Measurements from ENCODE around the gene CHI3L1. TPM values are rescaled to one million over a fixed set of nuclear protein-coding genes. Genes with fewer than 3 reads are reported as not detected.

CHI3L1 gene
- total RNA-seq, 3 donors from 2014 or later, result 14.2 to 638 (median 426) TPM

DNA sequence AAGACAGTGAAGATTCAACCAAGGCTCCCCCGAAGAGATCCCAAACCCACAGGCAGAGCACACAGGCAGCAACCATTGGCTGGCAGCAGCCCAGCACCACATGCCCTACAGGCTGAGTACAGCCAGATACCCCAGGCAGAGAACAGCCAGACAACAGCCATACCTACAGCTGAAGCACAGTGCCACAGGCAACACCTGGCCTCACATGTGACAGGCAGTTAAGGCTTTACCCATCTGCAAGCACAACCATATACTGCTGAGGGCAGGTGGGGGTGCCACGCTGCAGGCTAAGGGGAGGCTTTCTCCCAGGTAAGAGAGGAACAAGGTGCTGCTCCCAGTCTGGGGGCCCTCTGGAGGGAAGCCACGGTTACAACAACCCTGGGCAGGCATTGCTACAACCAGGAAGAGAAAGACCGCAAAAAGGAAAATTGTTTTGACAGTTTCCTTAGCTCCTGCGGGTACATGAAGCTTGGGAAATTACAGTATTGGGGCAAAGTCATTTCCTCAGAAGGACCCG, 30.7 kb upstream of the CHI3L1 start:
- Histone ChIP-seq H3K27me3 (no peaks in the 10 kb centered on the region), H3K27ac (no peak overlapping the region), H3K9me3 (no peaks in the 10 kb centered on the region), H3K36me3 (no peaks in the 10 kb centered on the region), H3K4me1 (peaks cover 0 to 8% of the 10 kb centered on the region in 2 donors), H3K4me3 (no peak overlapping the region)
- intact Hi-C loops (cut with DNase I; ENCODE audit: low total_unique reads), result loop anchor here (5.0 kb wide), 1 partner anchor 90 kb away; the partner anchor contains the start of gene ADORA1
- no peak for DNase-seq (ENCODE audit: low spot score in 2 of 2)
- no peak for TF ChIP-seq CTCF (IDR thresholded peaks at IDR 0.05)
- TF ChIP-seq POLR2A (IDR thresholded peaks at IDR 0.05), result no peak
- no peak for TF ChIP-seq POLR2AphosphoS5 (IDR thresholded peaks at IDR 0.05)

GRCh38 chr1:203216274-203217138, 30.0 kb upstream of the CHI3L1 start:
- Histone ChIP-seq H3K4me1 (peaks cover 0 to 8% of the 10 kb centered on the region in 2 donors), H3K27ac (no peak overlapping the region), H3K27me3 (no peaks in the 10 kb centered on the region), H3K4me3 (no peak overlapping the region), H3K9me3 (no peaks in the 10 kb centered on the region), H3K36me3 (no peaks in the 10 kb centered on the region)
- DNase-seq (ENCODE audit: low spot score in 2 of 2), result no peak
- TF ChIP-seq CTCF (IDR thresholded peaks at IDR 0.05) (peak; percentile 51 to 81 (median 77)), POLR2A (IDR thresholded peaks at IDR 0.05) (no peak), POLR2AphosphoS5 (IDR thresholded peaks at IDR 0.05) (no peak)
- intact Hi-C loops (cut with DNase I; ENCODE audit: low total_unique reads), result loop anchor here (5.0 kb wide), 1 partner anchor 89 kb away; the partner anchor contains the start of gene ADORA1

GRCh38 chr1:203215573-203215972, 29.1 kb upstream of the CHI3L1 start:
- intact Hi-C loops (cut with DNase I; ENCODE audit: low total_unique reads), result loop anchor here (5.0 kb wide), 1 partner anchor 88 kb away; the partner anchor contains the start of gene ADORA1
- no peaks in the 10 kb centered on the region for H3K9me3 ChIP-seq
- no peak overlapping the region for H3K27ac ChIP-seq
- H3K4me1 ChIP-seq, result peaks cover 0 to 8% of the 10 kb centered on the region in 2 donors
- H3K4me3 ChIP-seq, result no peak overlapping the region
- TF ChIP-seq POLR2A (IDR thresholded peaks at IDR 0.05) (no peak), POLR2AphosphoS5 (IDR thresholded peaks at IDR 0.05) (no peak), CTCF (IDR thresholded peaks at IDR 0.05) (no peak)
- DNase-seq (ENCODE audit: low spot score in 2 of 2), result no peak
- no peaks in the 10 kb centered on the region for H3K27me3 ChIP-seq
- H3K36me3 ChIP-seq, result no peaks in the 10 kb centered on the region

- TF ChIP-seq CTCF (IDR thresholded peaks at IDR 0.05), result no peak
- no peak for TF ChIP-seq POLR2AphosphoS5 (IDR thresholded peaks at IDR 0.05)
- TF ChIP-seq POLR2A (IDR thresholded peaks at IDR 0.05), result no peak
- Histone ChIP-seq H3K4me3 (no peak overlapping the region), H3K36me3 (no peaks in the 10 kb centered on the region), H3K27ac (no peak overlapping the region), H3K27me3 (no peaks in the 10 kb centered on the region), H3K9me3 (no peaks in the 10 kb centered on the region), H3K4me1 (peaks cover 0 to 8% of the 10 kb centered on the region in 2 donors)
- DNase-seq (ENCODE audit: low spot score in 2 of 2), result no peak
- intact Hi-C loops (cut with DNase I; ENCODE audit: low total_unique reads), result loop anchor here (5.0 kb wide), 1 partner anchor 88 kb away; the partner anchor contains the start of gene ADORA1
These were observed 28.4 kb upstream of the CHI3L1 start for GRCh38 chr1:203214871-203215270.

DNA sequence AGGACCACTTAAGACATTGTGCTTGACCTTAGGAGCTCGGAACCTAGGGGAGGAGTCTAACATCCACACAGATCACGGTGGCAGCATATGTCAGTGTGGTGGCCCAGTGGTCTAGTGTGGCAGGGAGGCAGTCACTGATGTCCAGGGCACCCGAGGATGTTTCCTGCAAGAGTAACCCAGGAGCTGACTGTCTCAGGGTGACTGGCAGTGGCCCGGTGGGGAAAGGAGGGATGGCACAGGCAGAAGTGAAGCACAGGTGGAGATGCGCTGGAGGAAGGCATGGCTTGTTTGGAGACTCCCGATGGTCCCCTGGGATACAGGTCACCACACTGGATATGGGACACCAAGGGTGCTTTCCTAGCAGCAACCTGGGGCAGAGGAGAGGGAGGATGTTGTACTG, 26.6 kb upstream of the CHI3L1 start:
- Histone ChIP-seq H3K27ac (no peak overlapping the region), H3K27me3 (no peaks in the 10 kb centered on the region), H3K4me3 (no peak overlapping the region), H3K36me3 (no peaks in the 10 kb centered on the region), H3K9me3 (no peaks in the 10 kb centered on the region), H3K4me1 (peaks cover 0 to 8% of the 10 kb centered on the region in 2 donors)
- intact Hi-C loops (cut with DNase I; ENCODE audit: low total_unique reads), result no loop called here
- TF ChIP-seq POLR2AphosphoS5 (IDR thresholded peaks at IDR 0.05) (no peak), POLR2A (IDR thresholded peaks at IDR 0.05) (no peak), CTCF (IDR thresholded peaks at IDR 0.05) (no peak)
- no peak for DNase-seq (ENCODE audit: low spot score in 2 of 2)
